ENCODE measurements around the gene USP19.

- TF ChIP-seq EP300 (conservative IDR thresholded peaks at IDR 0.05; ENCODE audit: poor library complexity, severe bottlenecking) (no peak), CTCF (IDR thresholded peaks at IDR 0.05; ENCODE audit: poor library complexity, severe bottlenecking) (no peak), TAF1 (IDR thresholded peaks at IDR 0.05; ENCODE audit: low read depth) (no peak)
These were observed 1.4 kb upstream of the USP19 start for GRCh38 chr3:49122022-49122421.

Data from neural cell (in vitro differentiated cells).